Activated CD4-positive, CD25-positive, alpha-beta regulatory T cell (primary cell): Measurements from ENCODE around the gene GALNT10.

Experiments used
- DNase-seq, 4 experiments: peaks; one replicate each; lab custom pipeline; 2025; lab: John Stamatoyannopoulos, UW

Gene GALNT10

DNA sequence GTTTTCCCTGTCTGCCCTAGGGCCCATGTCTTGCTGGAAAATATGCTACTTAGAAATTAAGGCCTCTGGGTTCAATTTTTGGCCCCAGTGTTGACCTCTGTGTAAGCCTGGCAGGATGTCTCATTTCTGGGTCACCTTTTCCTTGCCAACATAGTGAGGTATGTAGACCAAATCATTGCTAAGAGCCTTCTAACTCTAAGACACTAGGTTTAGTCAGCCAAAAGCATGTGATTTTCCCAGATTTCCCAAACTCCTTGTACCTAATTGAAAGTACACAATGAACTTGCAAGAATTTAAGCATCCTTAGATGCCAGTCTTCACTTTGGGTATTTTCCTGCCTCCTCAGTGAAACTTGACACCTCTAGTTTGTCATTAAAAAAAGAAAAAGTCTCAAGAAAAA is 77.0 kb downstream of the GALNT10 start:
- no peak for DNase-seq

DNA sequence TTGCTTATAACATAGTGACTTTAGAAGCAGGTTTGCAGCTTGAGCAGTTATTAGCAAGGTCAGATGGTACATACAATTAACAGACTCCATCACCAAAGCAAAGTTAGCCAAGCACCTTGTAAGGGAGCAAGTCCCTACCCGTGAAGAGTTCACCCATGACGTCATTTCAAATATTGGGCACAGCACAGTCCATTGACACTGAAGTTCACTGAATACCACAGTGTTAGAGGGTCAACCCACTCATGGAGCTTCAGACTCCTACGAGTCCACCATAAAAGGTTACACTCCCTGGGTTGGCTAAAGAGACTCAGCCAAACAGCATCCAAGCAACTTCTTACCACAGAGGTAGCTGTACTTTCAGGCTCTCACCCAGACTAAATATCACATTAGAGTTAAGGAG is 77.5 kb downstream of the GALNT10 start:
- DNase-seq, result no peak

DNA sequence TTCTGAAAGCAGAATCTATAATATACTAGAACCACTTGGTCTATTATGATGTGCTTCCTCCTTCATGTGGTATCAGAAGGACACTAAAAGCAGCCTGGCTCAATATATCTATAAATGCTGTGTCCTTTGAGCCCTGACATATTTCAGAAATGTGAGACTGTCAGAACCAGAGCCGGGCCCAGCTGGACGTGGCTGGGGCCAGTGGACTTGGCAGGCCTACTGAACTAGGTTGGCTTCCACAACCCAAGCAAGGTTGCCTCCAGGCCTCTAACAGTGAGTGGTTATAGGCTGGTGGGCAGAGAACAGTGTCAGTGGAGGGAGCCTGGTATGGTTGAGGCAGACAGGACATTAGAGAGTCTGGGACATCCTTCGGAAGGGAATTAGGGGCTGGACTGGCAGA is 78.9 kb downstream of the GALNT10 start:
- DNase-seq, result no peak

DNA sequence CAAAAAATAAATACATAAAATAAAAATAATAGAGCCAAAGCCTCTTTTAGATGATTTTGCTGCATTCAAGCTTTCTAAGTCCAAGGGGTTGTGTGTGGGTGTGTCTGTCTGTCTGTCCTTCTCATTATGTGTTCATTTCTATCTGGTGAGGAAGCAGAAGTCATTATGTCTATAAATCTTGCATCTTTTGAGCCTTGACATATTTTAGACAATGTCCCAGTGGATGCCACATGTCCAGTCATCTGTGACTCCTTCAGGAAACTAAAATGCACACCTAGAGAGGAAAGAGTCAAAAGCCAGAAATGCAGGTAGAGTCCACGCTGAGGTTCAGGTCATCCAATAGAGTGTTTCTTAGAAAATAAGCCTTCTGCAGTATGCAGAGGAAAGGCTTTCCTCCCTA is 80.9 kb downstream of the GALNT10 start:
- DNase-seq, result no peak

DNA sequence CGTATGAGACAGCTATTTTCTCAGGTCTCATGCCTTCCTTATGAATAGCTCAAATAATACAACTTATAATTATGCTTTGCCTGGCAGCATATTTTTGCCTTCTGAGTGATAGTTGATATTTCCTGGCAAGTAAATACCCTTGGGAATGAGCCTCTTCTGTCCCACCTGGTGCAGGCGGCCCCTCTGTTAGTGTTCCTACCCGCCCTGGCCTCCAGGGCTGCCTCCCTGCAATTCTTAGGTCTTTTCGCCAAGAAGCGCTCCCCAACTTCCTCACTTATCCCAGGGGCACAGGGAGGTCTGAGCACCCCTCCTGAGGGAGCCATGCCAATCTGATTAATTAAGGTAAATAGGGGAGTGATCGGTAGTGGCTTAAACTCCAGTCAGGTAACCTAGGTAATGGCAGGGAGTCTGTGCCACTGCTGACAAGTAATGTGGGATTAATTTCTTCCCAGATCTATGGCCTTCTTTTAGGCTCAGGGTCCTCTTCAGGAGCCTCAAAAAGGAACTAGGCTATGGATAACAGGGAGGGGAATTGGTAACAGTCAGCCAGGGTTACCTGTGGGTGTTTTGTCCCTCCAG is 81.5 kb downstream of the GALNT10 start:
- DNase-seq, result no peak

DNA sequence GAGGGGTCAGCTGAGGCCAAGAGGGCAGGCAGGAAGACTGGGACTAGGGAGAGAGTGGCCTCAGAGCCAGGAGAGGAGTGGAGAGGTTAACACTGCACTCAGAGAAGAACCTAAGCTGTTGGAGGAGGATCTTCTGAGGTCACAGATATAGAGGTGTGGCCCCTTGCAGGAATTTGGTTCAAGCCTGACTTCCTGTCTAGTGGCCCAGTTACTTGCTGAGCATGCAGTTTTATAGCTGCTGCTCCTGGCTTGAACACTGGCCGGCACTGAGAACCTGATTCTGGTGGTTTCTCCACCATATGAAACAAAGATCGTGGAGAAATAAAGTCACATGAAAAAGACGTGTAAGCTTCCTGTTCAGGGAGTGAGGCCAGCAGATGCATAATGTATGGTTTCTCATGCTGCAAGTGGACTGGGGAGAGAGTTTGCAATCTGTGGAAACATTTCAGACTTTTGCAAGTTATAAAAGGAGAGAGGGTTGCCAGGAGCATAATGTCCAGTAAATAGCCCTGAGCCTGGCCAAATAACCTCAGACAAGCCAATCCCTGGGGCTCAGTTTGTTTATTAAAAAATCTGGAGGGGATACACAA is 82.6 kb downstream of the GALNT10 start:
- no peak for DNase-seq

DNA sequence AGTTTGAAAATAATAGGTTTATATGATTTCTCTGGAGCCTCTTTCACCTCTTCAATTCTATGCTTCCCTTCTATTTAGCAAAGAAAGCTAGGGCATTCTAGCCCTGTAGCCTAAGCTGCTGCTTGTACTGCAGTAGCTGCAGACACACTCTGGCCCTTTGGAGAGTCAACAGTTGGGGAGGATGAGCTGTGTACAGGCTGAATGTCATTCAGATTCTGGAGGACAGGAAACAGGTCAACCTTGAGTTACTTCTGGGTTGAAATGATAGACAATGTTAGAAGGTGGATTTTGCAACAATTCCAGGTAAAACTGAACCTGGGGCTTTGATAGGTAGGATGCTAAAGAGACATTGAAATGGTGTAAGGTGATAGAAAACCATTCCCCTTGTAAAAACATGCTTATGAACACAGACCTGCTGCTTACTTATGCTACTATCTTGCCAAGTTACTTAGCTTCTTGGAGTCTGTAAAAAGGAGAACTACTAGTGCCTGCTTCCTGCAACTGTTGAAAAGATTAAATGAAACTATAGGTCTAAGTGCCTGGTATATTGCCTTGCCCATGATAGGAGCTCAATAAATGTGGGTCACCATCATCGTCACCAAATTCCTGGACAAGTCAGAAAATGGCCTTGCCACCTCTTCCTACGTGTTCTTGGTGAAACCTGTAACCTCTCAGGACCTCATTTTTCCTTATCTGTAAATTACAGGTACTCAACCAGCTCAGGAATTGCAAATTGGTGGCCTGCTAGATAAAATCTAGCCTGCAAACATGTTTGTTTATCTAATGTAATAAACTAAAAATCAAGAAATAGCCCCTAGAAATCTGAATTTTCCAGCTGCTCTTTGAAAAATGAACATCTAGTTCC is 83.7 kb downstream of the GALNT10 start:
- DNase-seq, result no peak

DNA sequence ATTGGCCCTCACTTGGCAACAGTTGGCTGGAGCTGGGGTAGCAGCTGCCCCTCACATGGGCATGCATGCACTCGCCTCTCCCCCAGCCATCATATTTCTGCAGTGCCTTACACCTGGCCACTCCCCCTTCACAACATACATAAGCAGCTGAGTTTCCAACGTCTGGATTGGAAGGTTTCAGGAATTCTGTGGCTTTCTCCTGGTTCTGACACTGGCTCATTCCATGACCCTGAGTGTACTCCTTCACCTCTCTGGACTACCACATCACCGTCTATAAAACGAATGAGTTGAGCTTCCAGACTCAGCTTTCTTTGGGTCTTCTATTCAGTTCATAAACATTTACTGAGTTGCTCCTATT is 84.3 kb downstream of the GALNT10 start:
- DNase-seq, result no peak

DNA sequence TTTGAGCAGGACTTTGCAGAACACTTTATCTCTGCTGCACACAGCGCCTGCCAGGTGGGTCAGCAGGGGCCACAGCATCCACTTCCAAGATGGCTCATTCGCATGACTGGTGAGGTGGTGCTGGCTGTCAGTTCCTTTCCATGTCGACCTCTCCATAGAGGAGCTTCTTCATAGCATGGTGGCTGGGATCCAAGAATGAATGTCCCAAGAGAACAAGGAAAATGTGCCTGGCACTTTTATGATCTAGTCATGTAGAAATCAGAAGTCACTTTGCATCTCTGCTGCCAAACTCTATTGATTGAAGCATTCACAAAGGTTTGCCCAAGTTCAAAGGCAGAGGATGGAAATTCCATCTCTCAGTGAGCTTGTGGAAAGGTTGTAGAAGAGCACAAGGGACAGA is 85.0 kb downstream of the GALNT10 start:
- no peak for DNase-seq

DNA sequence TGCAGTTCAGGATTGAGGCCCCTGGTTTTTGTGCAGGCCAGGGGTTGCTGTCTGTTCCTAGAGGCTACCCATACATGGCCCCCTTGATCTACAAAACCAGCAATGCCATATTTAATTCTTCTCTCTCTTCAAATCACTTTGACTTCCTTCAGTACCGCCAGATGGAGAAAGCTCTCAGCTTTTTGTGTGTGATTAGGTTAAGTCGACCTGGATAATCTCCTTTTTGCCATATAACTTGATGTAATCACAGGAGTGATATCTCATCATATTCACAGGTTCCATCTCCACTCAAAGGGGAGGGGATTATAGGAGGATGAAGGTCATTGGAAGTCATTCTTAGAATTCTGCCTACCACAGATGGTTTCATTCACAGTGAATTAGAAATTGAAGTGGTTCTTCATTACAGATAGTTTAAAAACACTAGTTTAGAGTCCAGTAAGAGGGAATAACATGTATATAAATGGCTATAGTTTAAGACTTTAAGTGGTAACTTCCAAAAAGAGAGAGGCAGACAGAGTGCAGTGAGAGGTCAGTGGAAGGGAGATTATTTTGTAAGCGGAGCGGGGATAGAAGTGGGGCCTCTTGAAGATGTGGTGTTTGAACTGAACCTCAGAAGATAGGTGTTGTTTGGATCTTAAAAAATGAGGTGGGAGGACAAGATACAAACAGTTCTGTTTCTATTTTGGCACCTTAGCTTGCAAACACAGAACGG is 85.9 kb downstream of the GALNT10 start:
- DNase-seq, result no peak

DNA sequence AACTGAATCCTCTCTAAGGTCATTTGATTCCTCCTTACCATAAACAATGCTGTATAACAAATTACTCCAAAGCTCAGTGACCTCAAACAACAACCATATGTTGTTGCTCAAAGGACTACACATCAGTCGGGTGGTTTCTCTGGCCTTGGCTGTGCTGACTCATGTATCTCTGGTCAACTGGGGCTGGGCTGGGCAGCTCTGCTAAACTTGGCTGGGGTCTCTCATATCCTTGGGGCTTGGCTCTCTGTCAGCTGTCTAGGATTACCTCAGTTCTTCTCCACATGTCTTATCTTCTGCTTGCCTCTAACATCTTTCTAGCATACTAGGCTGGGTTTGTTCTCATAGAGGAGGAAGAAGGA is 86.4 kb downstream of the GALNT10 start:
- no peak for DNase-seq

DNA sequence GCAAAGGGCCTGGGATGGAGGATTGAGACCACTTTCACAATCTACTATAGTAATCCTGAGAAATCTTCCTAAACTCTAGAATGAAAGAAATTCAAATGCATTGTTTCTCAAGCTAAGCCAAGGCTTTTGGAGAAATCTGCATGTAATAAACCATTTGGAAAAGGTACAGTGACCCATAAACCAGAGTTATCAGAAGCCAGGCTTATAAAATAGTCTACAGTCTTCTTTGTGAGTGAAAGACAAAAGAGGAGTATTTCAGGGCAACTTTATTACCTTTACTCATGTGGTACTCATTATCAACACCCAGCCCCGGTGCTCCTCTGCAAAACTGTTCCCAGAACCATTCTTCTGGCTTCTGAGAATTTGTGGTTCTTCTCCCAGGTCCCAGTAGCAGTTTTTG is 87.0 kb downstream of the GALNT10 start:
- DNase-seq, result no peak

DNA sequence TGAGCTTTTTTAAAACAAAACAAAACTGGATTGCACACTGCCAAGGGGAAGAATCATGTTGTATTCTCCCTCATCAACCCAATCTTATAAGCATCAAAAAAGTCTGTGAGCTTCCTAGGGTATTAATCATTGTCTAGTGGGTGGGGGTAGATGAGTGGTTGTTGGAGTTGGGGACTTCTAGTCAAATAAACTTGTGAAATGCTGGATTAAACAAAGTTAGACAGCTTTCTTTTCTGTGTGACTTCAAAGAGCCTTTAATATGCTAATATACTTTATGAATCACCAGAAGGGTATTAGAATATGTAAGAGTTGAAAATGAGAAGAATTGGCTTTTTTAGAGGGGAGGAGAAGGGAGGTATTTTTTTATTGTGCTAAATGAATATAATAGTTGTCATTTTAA is 87.7 kb downstream of the GALNT10 start:
- no peak for DNase-seq

DNA sequence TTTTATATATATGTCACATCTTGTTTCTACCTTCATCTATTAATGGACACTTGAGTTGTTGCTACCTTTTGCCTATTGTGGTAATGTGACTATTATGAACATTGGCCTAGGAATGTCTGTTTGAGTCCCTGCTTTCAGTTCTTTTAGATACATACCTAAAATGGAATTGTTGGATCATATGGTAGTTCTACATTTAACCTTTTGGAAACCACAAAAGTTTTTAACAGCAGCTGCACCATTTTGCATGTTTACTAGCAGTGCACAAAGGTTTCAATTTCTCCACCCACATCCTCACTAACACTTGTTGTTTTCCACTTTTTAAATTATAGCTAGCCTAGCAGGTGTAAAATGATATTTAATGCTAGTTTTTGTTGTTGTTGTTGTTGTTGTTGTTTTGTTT is 88.4 kb downstream of the GALNT10 start:
- no peak for DNase-seq

DNA sequence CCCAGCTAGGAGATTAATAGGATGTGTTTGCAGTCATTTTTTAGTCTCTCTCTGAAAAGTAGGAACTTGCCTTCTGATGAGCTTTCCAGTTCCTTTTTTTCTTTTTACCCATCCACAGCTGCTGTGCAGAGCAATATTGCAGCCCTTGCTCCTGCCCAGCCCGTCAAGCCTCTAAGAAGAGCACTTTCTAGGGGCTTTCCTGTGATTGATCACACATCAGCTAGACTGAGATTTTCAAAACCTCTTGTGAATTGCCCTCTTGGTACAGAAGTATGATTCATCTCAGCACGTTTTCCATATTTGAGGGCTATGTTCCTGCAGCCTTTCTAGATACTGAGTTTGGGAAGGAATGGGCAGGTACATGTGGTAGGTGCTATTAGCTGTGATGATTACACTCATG is 93.9 kb downstream of the GALNT10 start:
- DNase-seq, result no peak

DNA sequence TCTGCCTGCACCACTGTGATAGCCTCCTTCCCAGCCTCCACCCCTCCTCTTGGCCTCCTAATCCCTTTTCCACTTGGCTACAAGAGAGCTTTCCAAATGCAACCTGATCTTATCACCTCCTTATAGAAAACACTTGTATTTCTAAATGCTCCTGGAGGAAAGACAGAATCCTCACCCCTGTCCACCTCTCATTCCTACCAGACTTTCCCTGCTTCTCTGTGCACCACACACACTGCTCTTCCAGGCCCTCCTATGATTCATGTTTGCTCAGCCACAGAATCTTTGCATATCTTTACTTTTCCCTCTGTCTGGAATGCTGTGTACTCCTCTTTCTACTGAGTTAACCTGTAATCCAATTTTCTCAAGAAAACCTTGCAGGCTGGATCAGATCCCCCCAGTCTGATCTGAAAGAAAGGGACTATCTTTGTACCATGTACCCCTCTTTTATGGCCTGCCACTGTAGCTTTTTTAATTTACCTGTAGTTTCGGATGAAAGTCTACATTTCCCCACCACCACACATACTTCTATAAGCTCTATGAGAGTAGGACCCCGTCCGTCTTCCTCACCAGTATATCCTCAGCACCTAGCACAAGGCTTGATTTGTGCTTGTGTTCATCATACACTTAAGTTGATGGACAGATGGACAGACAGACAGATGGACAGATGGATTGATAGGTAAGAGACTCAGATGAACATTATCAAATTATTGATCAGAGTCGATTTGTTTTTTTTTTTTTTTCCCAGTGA is 95.3 kb downstream of the GALNT10 start:
- DNase-seq, result no peak

DNA sequence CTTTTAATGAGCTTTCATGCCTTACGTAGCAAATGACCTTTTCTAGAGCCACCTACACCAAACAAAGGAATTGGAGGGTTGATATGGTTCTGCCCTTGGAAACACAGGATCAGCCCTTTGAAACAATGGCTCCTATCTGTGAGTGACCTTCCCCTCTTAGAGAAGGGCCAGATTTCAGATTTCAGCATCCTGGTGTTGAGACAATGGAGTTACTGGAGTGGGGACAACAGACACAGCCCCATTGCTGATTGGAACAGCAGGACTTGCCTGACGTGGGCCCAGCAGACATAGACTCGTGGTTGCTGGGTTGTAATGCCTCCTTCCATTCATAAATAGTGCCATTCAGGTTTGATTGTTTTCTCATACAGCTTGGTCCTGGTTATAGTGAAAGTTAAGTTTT is 96.0 kb downstream of the GALNT10 start:
- no peak for DNase-seq

DNA sequence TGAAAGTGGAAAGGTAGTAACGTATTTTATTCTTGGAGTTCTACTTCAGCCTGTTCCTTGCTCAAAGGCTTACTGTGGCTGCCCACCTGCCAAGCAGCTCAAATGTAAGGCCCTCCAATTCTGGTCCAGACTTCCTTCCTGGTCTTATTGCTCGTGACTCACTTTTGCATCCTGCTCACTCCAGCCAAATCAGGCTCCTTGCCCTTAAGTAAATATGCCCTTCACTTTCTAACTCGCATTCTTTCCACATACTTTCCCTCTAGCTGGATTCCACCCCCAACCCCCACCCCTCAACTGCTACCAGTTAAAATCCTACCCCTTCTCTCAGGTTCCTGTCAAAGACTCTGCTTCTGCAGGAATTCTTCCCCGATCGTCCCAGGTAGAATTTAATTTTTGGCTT is 96.6 kb downstream of the GALNT10 start:
- DNase-seq, result no peak

DNA sequence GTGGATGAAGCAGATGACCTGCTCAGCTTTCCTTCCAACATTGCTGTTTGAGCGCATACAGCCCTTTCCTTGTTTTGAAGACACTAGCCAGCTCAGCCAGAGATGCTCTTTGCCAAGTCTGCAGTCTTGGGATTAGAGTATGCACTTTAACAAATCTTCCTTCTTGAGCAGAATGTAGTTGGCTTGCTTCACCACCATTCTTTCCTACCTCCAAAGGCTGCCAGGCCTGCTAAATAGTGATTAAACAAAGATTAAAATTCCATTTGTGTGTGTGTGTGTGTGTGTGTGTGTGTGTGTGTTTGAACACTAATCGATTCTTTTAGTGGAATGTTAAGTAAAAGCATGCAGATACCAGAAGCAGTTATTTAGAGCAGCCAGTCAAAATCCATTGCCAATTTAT is 97.6 kb downstream of the GALNT10 start:
- no peak for DNase-seq

DNA sequence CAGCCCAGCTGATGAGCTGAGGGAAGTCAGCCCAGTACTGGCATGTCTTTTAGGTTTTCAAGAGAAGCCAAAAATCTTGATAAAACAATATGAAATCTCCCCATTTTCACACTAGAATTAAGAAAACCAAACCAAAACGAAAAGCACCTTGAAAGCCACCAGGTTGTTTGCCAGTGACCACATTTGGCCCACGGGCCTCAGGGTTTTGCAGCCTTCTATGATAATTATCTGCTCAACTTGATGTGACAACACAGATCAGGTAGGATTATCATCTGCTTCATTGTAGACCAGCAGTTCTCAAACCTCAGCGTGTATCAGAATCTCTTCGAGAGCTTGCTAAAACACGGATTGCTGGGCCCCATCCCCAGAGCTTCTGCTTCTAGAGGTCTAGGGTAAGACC is 101.4 kb downstream of the GALNT10 start:
- DNase-seq, result no peak

DNA sequence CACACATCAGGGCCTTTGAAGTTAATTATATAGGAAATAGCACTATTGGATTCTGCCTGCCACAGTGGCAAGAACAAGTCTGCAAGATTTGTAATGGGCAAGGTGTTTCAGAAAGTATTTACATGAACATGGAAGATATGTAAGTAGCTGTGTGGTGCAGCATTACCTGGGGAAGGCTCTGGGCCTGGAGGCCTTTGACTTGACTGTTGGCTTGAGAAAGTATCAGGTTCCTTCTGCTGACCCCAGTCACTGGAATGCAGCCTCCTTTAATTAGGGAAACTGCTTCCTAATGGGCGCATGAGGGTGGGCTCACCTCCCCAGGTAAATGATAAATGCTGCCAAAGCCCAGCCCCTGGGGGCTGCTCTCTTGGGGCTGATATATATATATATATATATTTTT is 102.7 kb downstream of the GALNT10 start:
- DNase-seq, result no peak

DNA sequence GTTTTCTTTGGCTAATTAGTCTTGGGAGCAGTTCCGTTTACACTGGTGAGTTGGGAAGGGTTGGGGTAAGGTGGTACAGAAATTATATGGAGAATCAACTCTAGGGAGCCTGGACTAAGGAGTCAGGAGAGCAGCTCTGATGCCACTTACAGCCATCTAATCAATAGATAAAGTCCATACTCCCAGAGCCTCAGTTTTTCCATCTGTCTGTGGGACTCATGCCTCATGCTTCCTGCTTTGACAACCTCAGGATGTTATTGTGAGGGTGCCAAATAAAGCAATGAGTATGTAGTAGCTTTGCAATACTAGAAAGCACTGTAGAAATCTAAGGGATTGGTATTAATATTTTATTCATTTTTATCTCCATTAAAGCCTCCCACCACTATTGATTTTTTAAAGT is 105.0 kb downstream of the GALNT10 start:
- no peak for DNase-seq
